Spleen (tissue), 7 donors: ENCODE results near the gene DNASE1.

Experiments used
- POLR2AphosphoS5 ChIP-seq, 3 donors: sonication (generic); formaldehyde crosslinking; IDR thresholded peaks; one replicate each; pipeline ENCODE4 v1.5.1; 2017; ENCODE audit warnings: antibody characterized with exemption in 3 of 3
- TF ChIP-seq, protein P1 (sequence below), 11 experiments: fragments of 200-600 bp in 7 of 11; fragments of 450-650 bp in 4 of 11; sonication (generic) in 4 of 11; IDR thresholded peaks in 8 of 11; conservative IDR thresholded peaks in 3 of 11; 1 replicate in 7 of 11; 2 replicates in 4 of 11; pipeline versions ENCODE4 v1.4.0 to v1.8.0; 2016 to 2021; ENCODE audit warnings: antibody characterized with exemption in 11 of 11, inconsistent platforms in 4 of 11, mild to moderate bottlenecking in 1 of 11
- donor health status: DM: no; HTN: no; CAD: no; lungs with moderate emphysema.
- donor health status: DM: no; HTN: no; CAD: no.
- donor health status: DM: no; HTN: no; CAD: no.

DNA sequence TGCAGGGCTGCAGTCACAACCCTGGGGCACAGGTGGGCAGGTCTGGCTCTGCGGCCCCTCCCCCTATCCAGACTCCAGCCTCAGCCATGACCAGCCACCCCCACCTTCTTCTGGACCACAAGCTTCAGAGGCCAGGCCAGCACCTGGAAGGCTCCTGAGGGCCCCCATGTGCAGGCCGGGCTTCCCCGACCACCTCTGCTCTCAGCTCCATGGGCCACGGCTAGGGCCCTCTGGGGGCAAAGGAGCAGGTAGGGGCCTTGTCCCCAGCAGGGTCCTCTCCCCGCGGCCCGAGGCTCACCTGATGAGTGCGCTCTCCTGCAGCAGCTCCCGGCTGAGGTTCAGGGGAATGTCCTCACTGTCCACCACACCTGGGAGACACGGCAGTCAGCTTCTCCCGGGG lies 16.9 kb downstream of the DNASE1 start:
- TF ChIP-seq, protein P1, sequence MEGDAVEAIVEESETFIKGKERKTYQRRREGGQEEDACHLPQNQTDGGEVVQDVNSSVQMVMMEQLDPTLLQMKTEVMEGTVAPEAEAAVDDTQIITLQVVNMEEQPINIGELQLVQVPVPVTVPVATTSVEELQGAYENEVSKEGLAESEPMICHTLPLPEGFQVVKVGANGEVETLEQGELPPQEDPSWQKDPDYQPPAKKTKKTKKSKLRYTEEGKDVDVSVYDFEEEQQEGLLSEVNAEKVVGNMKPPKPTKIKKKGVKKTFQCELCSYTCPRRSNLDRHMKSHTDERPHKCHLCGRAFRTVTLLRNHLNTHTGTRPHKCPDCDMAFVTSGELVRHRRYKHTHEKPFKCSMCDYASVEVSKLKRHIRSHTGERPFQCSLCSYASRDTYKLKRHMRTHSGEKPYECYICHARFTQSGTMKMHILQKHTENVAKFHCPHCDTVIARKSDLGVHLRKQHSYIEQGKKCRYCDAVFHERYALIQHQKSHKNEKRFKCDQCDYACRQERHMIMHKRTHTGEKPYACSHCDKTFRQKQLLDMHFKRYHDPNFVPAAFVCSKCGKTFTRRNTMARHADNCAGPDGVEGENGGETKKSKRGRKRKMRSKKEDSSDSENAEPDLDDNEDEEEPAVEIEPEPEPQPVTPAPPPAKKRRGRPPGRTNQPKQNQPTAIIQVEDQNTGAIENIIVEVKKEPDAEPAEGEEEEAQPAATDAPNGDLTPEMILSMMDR (IDR thresholded peaks at IDR 0.05 in 8 of 11, conservative IDR thresholded peaks at IDR 0.05 in 3 of 11), result no peak
- peak in 1 of 3 donors; percentile 26 for TF ChIP-seq POLR2AphosphoS5 (IDR thresholded peaks at IDR 0.05)
